SK-N-SH (cell line): ENCODE data around the gene MAPK12.

Source experiments
- EZH2phosphoT487 ChIP-seq: fragments of 200-600 bp; sonication (generic); IDR thresholded peaks from 2 replicates; pipeline ENCODE4 v1.6.1; 2017; ENCODE audit warnings: low read depth, mixed run types, mild to moderate bottlenecking, antibody characterized with exemption, moderate library complexity, borderline replicate concordance
- MAX ChIP-seq: IDR thresholded peaks from 2 replicates; pipeline ENCODE4 v1.4.0; 2012; ENCODE audit warnings: low read depth
- RFX5 ChIP-seq: IDR thresholded peaks from 2 replicates; pipeline ENCODE4 v1.6.1; 2012; ENCODE audit warnings: mild to moderate bottlenecking, improper control_type of control experiment, low read length

GRCh38 chr22:50208430-50208938, 53.0 kb downstream of the MAPK12 start:
- no peak for TF ChIP-seq MAX
- no peak for TF ChIP-seq RFX5
- no peak for TF ChIP-seq EZH2phosphoT487
